Neural progenitor cell (in vitro differentiated cells): ENCODE results near the gene ZNRD2. TPM values are rescaled to one million over a fixed set of nuclear protein-coding genes. Genes with fewer than 3 reads are reported as not detected.

ENCODE experiments used
- DNase-seq: peaks from one replicate; pipeline ENCODE4 v3.0.0-alpha.2; 2016; ENCODE audit warnings: low spot score
- H2AFZ ChIP-seq: fragments of 200-600 bp; sonication (generic); replicated peaks from 2 replicates; pipeline ENCODE4 v1.6.1; 2016; ENCODE audit warnings: antibody characterized with exemption
- H3F3A ChIP-seq: fragments of 200-600 bp; sonication (generic); 2 replicates; pipeline ENCODE4 v1.6.1; 2016; ENCODE audit warnings: antibody characterized with exemption, low read depth
- H3K27ac ChIP-seq: fragments of 200-600 bp; sonication (generic); 2 replicates; pipeline ENCODE4 v1.5.1; 2016; ENCODE audit warnings: mild to moderate bottlenecking
- H3K27me3 ChIP-seq: fragments of 200-600 bp; sonication (generic); 2 replicates; pipeline ENCODE4 v1.6.1; 2016; ENCODE audit warnings: mild to moderate bottlenecking, moderate library complexity
- H3K36me3 ChIP-seq: fragments of 200-600 bp; sonication (generic); 2 replicates; pipeline ENCODE4 v1.5.1; 2016
- H3K4me1 ChIP-seq: fragments of 200-600 bp; sonication (generic); 2 replicates; pipeline ENCODE4 v1.6.1; 2016; ENCODE audit warnings: mixed run types
- H3K4me2 ChIP-seq: fragments of 200-600 bp; sonication (generic); 2 replicates; pipeline ENCODE4 v1.6.1; 2016
- H3K4me3 ChIP-seq: fragments of 200-600 bp; sonication (generic); 2 replicates; pipeline ENCODE4 v1.5.1; 2016
- H3K79me2 ChIP-seq: fragments of 200-600 bp; sonication (generic); 2 replicates; pipeline ENCODE4 v1.6.1; 2016; ENCODE audit warnings: low read depth
- H3K9ac ChIP-seq: fragments of 200-600 bp; sonication (generic); 2 replicates; pipeline ENCODE4 v1.6.1; 2016
- H3K9me3 ChIP-seq: fragments of 200-600 bp; sonication (generic); 2 replicates; pipeline ENCODE4 v1.5.1; 2016; ENCODE audit warnings: low read depth
- H4K20me1 ChIP-seq: fragments of 200-600 bp; sonication (generic); 2 replicates; pipeline ENCODE4 v1.6.1; 2016; ENCODE audit warnings: low read depth
- H3K27ac Mint-ChIP-seq: 3 replicates; pipeline ENCODE4 v1.8.0; 2021; ENCODE audit warnings: mixed read lengths
- H3K27me3 Mint-ChIP-seq: 2 replicates; pipeline ENCODE4 v1.8.0; 2022; ENCODE audit warnings: low read depth, mild to moderate bottlenecking, inconsistent platforms, moderate library complexity, mixed read lengths; ENCODE audit not compliant: insufficient read depth
- H3K36me3 Mint-ChIP-seq: 3 replicates; pipeline ENCODE4 v1.8.0; 2021; ENCODE audit warnings: mixed read lengths
- H3K4me1 Mint-ChIP-seq: 3 replicates; pipeline ENCODE4 v1.8.0; 2021; ENCODE audit warnings: mixed read lengths
- H3K4me3 Mint-ChIP-seq: 3 replicates; pipeline ENCODE4 v1.8.0; 2021; ENCODE audit warnings: mild to moderate bottlenecking, moderate library complexity, mixed read lengths
- H3K9me3 Mint-ChIP-seq: 3 replicates; pipeline ENCODE4 v1.8.0; 2020; ENCODE audit warnings: mixed read lengths
- CTCF ChIP-seq: fragments of 200-600 bp; sonication (generic); IDR thresholded peaks from 2 replicates; pipeline ENCODE4 v1.5.1; 2017; ENCODE audit warnings: antibody characterized with exemption, mild to moderate bottlenecking
- EZH2 ChIP-seq: fragments of 200-600 bp; sonication (generic); IDR thresholded peaks from 2 replicates; pipeline ENCODE4 v1.6.1; 2017; ENCODE audit warnings: antibody characterized with exemption, mild to moderate bottlenecking, moderate library complexity
- EZH2phosphoT487 ChIP-seq: fragments of 200-600 bp; sonication (generic); IDR thresholded peaks from 2 replicates; pipeline ENCODE4 v1.6.1; 2017; ENCODE audit warnings: antibody characterized with exemption
- total RNA-seq: library from RNA; depleted of rRNA; stranded (reverse); fragments of >200 nt; gene quantifications from 2 replicates; pipeline ENCODE4 v1.2.3, GENCODE V29; 2015; ENCODE audit warnings: low replicate concordance

ZNRD2 gene
- total RNA-seq, 1 donor from 2014 or later = 15.5 TPM

GRCh38 chr11:65613091-65613928, 43.0 kb downstream of the ZNRD2 start:
- H3K27ac Mint-ChIP-seq = no peak overlapping the region
- Histone ChIP-seq H3K27ac (no peak overlapping the region), H3K36me3 (no peaks in the 10 kb centered on the region)

GRCh38 chr11:65615229-65615949, 45.1 kb downstream of the ZNRD2 start, which contains the start of gene PCNX3:
Gene PCNX3, plus strand, starts transcription at chr11:65615776. Its CDS starts 536 bp downstream, at chr11:65616312.
- Histone ChIP-seq H3K27me3 (no peaks in the 10 kb centered on the region), H3K27ac (peak within 1 kb of the TSS; percentile 35), H4K20me1 (peaks cover 29% of the 10 kb centered on the region), H3K9me3 (no peaks in the 10 kb centered on the region), H3K4me1 (peaks cover 19% of the 10 kb centered on the region), H3F3A (peaks cover 19% of the 10 kb centered on the region), H3K4me3 (peak within 1 kb of the TSS; percentile 80), H2AFZ (no peak within 1 kb of the TSS), H3K9ac (peak within 1 kb of the TSS; percentile 61), H3K36me3 (no peaks in the 10 kb centered on the region), H3K4me2 (peak within 1 kb of the TSS; percentile 96), H3K79me2 (peaks cover 46% of the 10 kb centered on the region)
- peak within 1 kb of the TSS; percentile 87 for H3K27ac Mint-ChIP-seq
- peak within 1 kb of the TSS; percentile 93 for H3K4me3 Mint-ChIP-seq
- peaks cover 4% of the 10 kb centered on the region for H3K27me3 Mint-ChIP-seq
- DNase-seq = peak; percentile 100
- peaks cover 5% of the 10 kb centered on the region for H3K36me3 Mint-ChIP-seq
- no peak for TF ChIP-seq CTCF
- no peak for TF ChIP-seq EZH2
- TF ChIP-seq EZH2phosphoT487 = no peak
- peaks cover 27% of the 10 kb centered on the region for H3K4me1 Mint-ChIP-seq
- H3K9me3 Mint-ChIP-seq = no peaks in the 10 kb centered on the region

More at GRCh38 chr11:65613091-65613928, 43.0 kb downstream of the ZNRD2 start:
- DNase-seq = peak; percentile 45
- H3K9ac ChIP-seq = peak overlapping the region; percentile 61
- no peaks in the 10 kb centered on the region for H3K27me3 ChIP-seq
- peak overlapping the region; percentile 75 for H3K4me2 ChIP-seq
- H4K20me1 ChIP-seq = peaks cover 50% of the 10 kb centered on the region
- peak overlapping the region; percentile 81 for H3K4me3 Mint-ChIP-seq
- H3K27me3 Mint-ChIP-seq = peaks cover 9% of the 10 kb centered on the region
- TF ChIP-seq EZH2phosphoT487 (no peak), EZH2 (no peak), CTCF (no peak)
- H3K4me3 ChIP-seq = peak overlapping the region; percentile 80
- peaks cover 46% of the 10 kb centered on the region for H3K79me2 ChIP-seq
- peaks cover 41% of the 10 kb centered on the region for H3K4me1 Mint-ChIP-seq
- peaks cover 22% of the 10 kb centered on the region for H3F3A ChIP-seq
- H3K9me3 Mint-ChIP-seq = no peaks in the 10 kb centered on the region
- H2AFZ ChIP-seq = no peak overlapping the region
- H3K9me3 ChIP-seq = no peaks in the 10 kb centered on the region
- H3K36me3 Mint-ChIP-seq = peaks cover 12% of the 10 kb centered on the region
- H3K4me1 ChIP-seq = peaks cover 19% of the 10 kb centered on the region

GRCh38 chr11:65615950-65616574, 45.8 kb downstream of the ZNRD2 start:
- H3K4me3 ChIP-seq = peak overlapping the region; percentile 80
- peak overlapping the region; percentile 61 for H3K9ac ChIP-seq
- no peaks in the 10 kb centered on the region for H3K9me3 ChIP-seq
- peaks cover 6% of the 10 kb centered on the region for H3K27me3 Mint-ChIP-seq
- H3K36me3 ChIP-seq = no peaks in the 10 kb centered on the region
- no peaks in the 10 kb centered on the region for H3K9me3 Mint-ChIP-seq
- H3K4me2 ChIP-seq = peak overlapping the region; percentile 96
- H3K36me3 Mint-ChIP-seq = peaks cover 5% of the 10 kb centered on the region
- H3K27me3 ChIP-seq = no peaks in the 10 kb centered on the region
- H4K20me1 ChIP-seq = peaks cover 29% of the 10 kb centered on the region
- H3K4me3 Mint-ChIP-seq = peak overlapping the region; percentile 93
- peaks cover 46% of the 10 kb centered on the region for H3K79me2 ChIP-seq
- peaks cover 19% of the 10 kb centered on the region for H3F3A ChIP-seq
- peak overlapping the region; percentile 35 for H3K27ac ChIP-seq
- TF ChIP-seq CTCF (no peak), EZH2 (no peak), EZH2phosphoT487 (no peak)
- H3K27ac Mint-ChIP-seq = peak overlapping the region; percentile 64
- no peak overlapping the region for H2AFZ ChIP-seq
- H3K4me1 ChIP-seq = peaks cover 19% of the 10 kb centered on the region
- peak; percentile 69 for DNase-seq
- H3K4me1 Mint-ChIP-seq = peaks cover 22% of the 10 kb centered on the region
